Omental fat pad (tissue), 4 donors: ENCODE results near the gene ANKRD44. TPM values are rescaled to one million over a fixed set of nuclear protein-coding genes. Genes with fewer than 3 reads are reported as not detected.
A peak's percentile ranks its signal among the peaks of the same experiment; 100 is the strongest.

ENCODE experiments used
- ATAC-seq: fragments of 150-250 bp; one replicate; pipeline ENCODE4 v1.9.1; 2016; ENCODE audit warnings: mild to moderate bottlenecking, moderate library complexity; ENCODE audit not compliant: low FRiP score
- DNase-seq: peaks from one replicate; pipeline ENCODE4 v3.0.0-alpha.2; 2019; ENCODE audit warnings: low spot score
- total RNA-seq, 4 donors: library from RNA; depleted of rRNA; stranded (reverse); fragments of >200 nt; gene quantifications; one replicate each; pipeline ENCODE4 v1.1.0, GENCODE V29; 2016
- TF ChIP-seq, protein P1 (sequence below), 3 donors: fragments of 450-650 bp; IDR thresholded peaks; one replicate each; pipeline ENCODE4 v1.5.1; 2016 to 2017; ENCODE audit warnings: antibody characterized with exemption in 3 of 3, mild to moderate bottlenecking in 3 of 3, moderate library complexity in 2 of 3

ANKRD44 gene
- total RNA-seq, 4 donors from 2014 or later, result 18.4 to 56.3 (median 30.1) TPM

DNA sequence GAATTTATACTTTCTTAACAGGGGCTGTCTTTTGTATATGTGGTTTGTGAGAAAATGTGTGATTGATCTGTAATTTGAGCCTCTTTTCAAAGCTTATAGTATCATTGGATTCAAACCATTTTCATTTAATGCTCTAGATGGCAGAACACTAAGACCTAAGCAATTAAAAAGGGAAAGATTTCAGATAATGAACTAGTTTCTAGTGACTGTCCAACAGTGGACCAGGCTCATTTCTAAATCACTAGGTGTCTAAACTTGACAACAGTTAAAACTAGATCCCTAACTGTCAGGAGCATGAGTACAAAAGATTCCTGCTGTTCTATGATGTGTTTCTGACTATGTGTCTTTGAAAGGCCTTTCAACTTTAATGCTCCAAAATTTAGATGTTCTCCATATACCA, 54.6 kb downstream of the ANKRD44 start:
- TF ChIP-seq, protein P1, sequence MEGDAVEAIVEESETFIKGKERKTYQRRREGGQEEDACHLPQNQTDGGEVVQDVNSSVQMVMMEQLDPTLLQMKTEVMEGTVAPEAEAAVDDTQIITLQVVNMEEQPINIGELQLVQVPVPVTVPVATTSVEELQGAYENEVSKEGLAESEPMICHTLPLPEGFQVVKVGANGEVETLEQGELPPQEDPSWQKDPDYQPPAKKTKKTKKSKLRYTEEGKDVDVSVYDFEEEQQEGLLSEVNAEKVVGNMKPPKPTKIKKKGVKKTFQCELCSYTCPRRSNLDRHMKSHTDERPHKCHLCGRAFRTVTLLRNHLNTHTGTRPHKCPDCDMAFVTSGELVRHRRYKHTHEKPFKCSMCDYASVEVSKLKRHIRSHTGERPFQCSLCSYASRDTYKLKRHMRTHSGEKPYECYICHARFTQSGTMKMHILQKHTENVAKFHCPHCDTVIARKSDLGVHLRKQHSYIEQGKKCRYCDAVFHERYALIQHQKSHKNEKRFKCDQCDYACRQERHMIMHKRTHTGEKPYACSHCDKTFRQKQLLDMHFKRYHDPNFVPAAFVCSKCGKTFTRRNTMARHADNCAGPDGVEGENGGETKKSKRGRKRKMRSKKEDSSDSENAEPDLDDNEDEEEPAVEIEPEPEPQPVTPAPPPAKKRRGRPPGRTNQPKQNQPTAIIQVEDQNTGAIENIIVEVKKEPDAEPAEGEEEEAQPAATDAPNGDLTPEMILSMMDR (IDR thresholded peaks at IDR 0.05), result no peak
- ATAC-seq (no peak), DNase-seq (no peak)

DNA sequence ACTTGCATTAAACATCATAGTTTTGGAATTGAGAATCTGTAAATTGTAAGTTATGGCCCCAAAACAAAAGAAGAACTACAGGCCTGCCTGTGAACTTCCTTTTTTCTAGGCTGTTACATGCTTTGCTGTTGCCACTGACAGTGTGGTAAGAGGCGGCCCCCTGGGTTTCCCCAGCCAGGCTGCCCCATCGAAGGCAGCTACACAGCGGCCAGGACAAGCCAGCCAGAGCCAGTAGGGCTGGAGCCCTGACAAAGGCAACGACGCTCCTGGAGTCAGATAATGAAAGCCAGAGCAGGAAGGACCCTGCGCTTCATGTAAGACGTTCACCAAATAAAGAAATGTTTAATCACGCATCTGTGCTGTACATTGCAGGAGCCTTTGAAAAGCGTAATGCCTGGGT, 55.0 kb downstream of the ANKRD44 start:
- DNase-seq, result no peak
- TF ChIP-seq, protein P1 (IDR thresholded peaks at IDR 0.05), result no peak
- ATAC-seq, result no peak

DNA sequence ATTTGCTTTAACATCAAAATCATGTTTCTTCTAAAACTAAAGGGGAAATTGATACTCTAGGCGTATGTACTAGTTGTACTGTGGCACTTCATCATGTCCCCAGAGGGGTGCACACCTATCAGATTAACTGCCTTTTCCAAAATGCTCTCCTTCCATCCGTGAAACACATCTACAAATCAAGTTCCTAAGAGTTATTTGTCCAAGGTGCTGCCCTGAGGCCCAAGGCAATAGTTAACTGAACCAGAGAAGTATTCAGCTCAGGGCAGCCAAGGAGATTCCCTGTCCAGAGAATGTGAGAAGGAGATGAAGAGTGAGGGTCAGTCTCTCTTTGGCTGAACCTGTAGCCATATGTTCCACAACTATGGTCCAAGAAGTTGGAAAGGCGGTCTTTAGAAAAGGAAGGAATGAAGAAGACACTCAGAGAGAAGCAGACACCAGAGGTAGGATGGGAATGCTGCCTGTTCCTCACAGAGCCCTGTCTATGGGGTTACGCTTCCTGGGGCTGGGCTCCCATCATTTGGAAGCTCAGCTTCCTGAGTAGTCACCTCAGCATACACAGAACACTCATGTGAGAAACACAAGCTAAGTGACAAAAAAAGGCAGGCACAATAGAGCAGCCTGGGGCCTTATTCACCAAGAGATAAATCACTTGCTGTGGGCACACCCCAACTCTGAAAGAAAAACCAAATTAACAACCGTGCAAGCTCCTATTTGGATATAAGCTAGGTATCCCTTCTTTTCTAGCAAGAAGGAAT, 55.6 kb downstream of the ANKRD44 start:
- ATAC-seq, result no peak
- DNase-seq, result no peak
- TF ChIP-seq, protein P1 (IDR thresholded peaks at IDR 0.05), result no peak

DNA sequence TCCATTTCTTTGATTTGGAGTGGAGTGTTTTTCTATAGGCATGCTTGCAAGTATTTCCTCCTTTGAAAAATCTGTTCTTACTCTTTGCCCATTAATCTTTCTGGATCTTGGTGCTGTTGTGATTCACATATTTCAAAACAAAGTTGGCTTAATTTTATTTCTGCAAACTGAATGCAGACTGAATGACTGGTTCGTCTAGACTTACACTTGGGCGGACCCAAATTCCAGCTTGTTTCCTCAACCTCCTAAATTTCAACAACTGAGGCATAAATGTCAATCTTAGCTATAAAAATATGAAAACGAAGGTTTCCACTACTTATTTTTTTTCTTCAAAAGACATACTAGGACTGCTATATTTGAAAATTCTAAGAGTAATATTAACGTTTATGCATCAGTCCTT, 59.0 kb downstream of the ANKRD44 start:
- DNase-seq, result no peak
- TF ChIP-seq, protein P1 (IDR thresholded peaks at IDR 0.05), result no peak
- ATAC-seq, result peak; percentile 59

DNA sequence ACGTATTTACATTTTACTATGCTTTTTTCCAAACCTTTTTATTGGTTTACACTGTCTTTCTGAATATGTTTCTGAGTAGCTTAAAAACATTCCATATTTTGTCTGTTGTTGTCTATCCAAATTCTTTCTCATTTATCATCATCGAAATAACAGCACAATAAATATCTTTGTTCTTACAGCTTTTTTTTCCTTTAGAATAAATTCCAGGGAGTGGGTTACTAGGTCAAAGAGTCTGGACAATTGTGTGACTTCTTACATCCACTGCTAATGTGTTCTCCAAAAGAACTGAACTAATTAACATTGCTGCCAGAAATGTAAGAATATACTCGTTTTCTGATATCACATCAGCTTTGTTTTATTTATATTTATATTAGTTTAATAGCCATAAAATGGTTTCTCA, 59.4 kb downstream of the ANKRD44 start:
- no peak for ATAC-seq
- TF ChIP-seq, protein P1 (IDR thresholded peaks at IDR 0.05), result no peak

DNA sequence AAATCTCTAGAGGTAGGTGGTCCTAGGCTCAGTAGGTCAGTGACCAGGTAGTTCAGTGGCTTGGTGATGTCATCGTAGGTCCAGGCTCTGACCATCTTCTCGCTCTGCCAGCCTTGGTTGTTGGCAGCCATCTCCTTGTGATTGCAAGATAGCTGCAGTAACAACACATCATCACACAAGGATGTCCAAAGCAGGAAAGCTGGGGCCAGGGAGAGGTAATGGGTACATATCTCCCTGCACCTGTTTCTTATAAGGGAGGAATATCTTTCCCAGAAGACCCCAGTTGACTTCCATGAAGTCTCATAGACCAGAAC, 60.5 kb downstream of the ANKRD44 start:
- DNase-seq, result no peak
- no peak for ATAC-seq
- TF ChIP-seq, protein P1 (IDR thresholded peaks at IDR 0.05), result no peak

More for the DNA sequence above, 59.4 kb downstream of the ANKRD44 start:
- DNase-seq, result no peak

DNA sequence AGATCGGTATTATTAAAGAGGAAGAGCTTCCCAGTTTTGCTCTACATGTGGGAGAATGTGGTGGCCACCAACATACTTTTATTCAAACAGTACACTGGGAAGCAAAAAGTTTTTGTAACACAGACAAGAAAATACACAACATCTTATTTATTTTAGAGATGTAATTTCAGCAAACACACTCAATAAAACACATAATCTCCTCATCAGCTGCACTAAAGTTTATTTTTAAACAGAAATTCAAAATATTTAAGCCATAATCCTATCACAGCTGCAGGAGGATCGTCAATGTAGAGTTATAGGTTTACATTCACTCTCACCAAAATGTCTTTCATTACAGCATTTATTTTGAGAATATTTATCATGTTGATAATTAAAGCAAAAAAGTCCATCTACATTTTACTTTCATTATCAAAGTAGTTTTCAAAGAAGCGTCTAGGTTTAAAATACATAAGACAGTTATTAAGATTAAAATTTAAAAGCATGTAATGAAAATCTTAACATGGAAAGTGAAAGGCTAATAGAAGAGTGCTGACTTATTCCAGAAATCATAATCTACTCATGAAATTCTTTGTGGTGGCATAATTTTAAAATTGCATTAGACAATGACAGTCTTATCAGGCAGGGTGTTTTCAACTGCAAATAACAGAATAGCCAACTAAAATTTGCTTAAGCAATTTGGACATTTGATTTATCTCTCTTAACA, 61.0 kb downstream of the ANKRD44 start:
- TF ChIP-seq, protein P1 (IDR thresholded peaks at IDR 0.05), result no peak
- DNase-seq, result no peak
- ATAC-seq, result no peak
